Sigmoid colon (tissue), 4 donors: ENCODE measurements around the gene CLRN2.
"Not testable (repeated sequence)": the region's sequence is repeated elsewhere in the genome, so short reads cannot be mapped to it uniquely, and the experiment has no call there.

Experiments used
- EP300 ChIP-seq, 4 donors: sonication (generic); formaldehyde crosslinking; IDR thresholded peaks; one replicate each; pipeline ENCODE4 v1.6.1; 2017; ENCODE audit warnings: antibody characterized with exemption in 4 of 4
- POLR2A ChIP-seq, 2 donors: fragments of 450-650 bp; IDR thresholded peaks; one replicate each; pipeline ENCODE4 v1.6.1; 2016; ENCODE audit warnings: antibody characterized with exemption in 2 of 2, mild to moderate bottlenecking in 2 of 2, moderate library complexity in 2 of 2
- POLR2AphosphoS5 ChIP-seq, 4 donors: sonication (generic); formaldehyde crosslinking; IDR thresholded peaks; one replicate each; pipeline ENCODE4 v1.6.1; 2017; ENCODE audit warnings: antibody characterized with exemption in 4 of 4
- TF ChIP-seq, protein P1 (sequence below), 4 experiments: fragments of 450-650 bp in 3 of 4; fragments of 200-600 bp in 1 of 4; IDR thresholded peaks; one replicate each; pipeline ENCODE4 v1.5.1; 2016 to 2019; ENCODE audit warnings: antibody characterized with exemption in 4 of 4, mild to moderate bottlenecking in 3 of 4, moderate library complexity in 2 of 4

DNA sequence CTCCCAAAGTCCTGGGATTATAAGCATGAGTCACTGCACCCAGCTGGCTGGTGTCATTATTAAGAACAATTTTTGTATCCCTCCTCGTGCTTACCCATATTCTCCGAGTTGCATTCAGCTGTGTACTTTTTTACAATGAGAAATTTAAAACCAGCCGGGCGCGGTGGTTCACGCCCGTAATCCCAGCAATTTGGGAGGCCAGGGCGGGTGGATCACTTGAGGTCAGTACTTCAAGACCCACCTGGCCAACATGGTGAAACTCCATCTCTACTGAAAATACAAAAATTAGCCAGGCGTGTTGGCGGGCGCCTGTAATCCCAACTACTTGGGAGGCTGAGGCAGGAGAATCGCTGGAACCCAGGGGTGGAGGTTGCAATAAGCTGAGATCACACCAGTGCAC lies 60.2 kb downstream of the CLRN2 start:
- TF ChIP-seq, protein P1, sequence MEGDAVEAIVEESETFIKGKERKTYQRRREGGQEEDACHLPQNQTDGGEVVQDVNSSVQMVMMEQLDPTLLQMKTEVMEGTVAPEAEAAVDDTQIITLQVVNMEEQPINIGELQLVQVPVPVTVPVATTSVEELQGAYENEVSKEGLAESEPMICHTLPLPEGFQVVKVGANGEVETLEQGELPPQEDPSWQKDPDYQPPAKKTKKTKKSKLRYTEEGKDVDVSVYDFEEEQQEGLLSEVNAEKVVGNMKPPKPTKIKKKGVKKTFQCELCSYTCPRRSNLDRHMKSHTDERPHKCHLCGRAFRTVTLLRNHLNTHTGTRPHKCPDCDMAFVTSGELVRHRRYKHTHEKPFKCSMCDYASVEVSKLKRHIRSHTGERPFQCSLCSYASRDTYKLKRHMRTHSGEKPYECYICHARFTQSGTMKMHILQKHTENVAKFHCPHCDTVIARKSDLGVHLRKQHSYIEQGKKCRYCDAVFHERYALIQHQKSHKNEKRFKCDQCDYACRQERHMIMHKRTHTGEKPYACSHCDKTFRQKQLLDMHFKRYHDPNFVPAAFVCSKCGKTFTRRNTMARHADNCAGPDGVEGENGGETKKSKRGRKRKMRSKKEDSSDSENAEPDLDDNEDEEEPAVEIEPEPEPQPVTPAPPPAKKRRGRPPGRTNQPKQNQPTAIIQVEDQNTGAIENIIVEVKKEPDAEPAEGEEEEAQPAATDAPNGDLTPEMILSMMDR (IDR thresholded peaks at IDR 0.05) = not testable (repeated sequence)
- TF ChIP-seq POLR2A, POLR2AphosphoS5, EP300 (IDR thresholded peaks at IDR 0.05): not testable (repeated sequence)
